ENCODE results near the gene ABCC4. TPM values are rescaled to one million over a fixed set of nuclear protein-coding genes. Genes with fewer than 3 reads are reported as not detected.

Gene ABCC4
- total and polyA plus RNA-seq, 10 donors = 1.4 to 21.0 (median 13.3) TPM

- TF ChIP-seq CTCF (IDR thresholded peaks at IDR 0.05 in 8 of 11, conservative IDR thresholded peaks at IDR 0.05 in 3 of 11) (no peak), POLR2AphosphoS5 (IDR thresholded peaks at IDR 0.05) (no peak), POLR2A (IDR thresholded peaks at IDR 0.05) (no peak)
- no peaks in the 10 kb centered on the region for H3K9me3 ChIP-seq
- H3K4me1 ChIP-seq = no peaks in the 10 kb centered on the region
- intact Hi-C loops (cut with DNase I; ENCODE audit: low total_unique reads) = no loop called here
- H3K27me3 ChIP-seq (replicated peaks in 1 of 7) = no peaks in the 10 kb centered on the region
- no peak overlapping the region for H3K4me3 ChIP-seq
- 92 to 97% (median 93%) methylated on average over 5 of the region's 5 CpGs for WGBS, 5 donors
- no peak overlapping the region for H3K27ac ChIP-seq
- no peaks in the 10 kb centered on the region for H3K36me3 ChIP-seq
- no peak for DNase-seq
Measured at GRCh38 chr13:95328386-95328785, 27.1 kb upstream of the ABCC4 start.

GRCh38 chr13:95327190-95327589 lies 25.9 kb upstream of the ABCC4 start:
- Histone ChIP-seq H3K9me3 (no peaks in the 10 kb centered on the region), H3K4me1 (no peaks in the 10 kb centered on the region), H3K27me3 (replicated peaks in 1 of 7) (no peaks in the 10 kb centered on the region), H3K4me3 (no peak overlapping the region), H3K27ac (no peak overlapping the region), H3K36me3 (no peaks in the 10 kb centered on the region)
- no peak for TF ChIP-seq POLR2A (IDR thresholded peaks at IDR 0.05)
- no peak for TF ChIP-seq CTCF (IDR thresholded peaks at IDR 0.05 in 8 of 11, conservative IDR thresholded peaks at IDR 0.05 in 3 of 11)
- TF ChIP-seq POLR2AphosphoS5 (IDR thresholded peaks at IDR 0.05) = no peak
- WGBS, 5 donors = 93 to 97% (median 95%) methylated on average over 10 of the region's 10 CpGs
- no peak for DNase-seq
- intact Hi-C loops (cut with DNase I; ENCODE audit: low total_unique reads) = no loop called here

- Histone ChIP-seq H3K9me3 (no peaks in the 10 kb centered on the region), H3K27ac (no peak overlapping the region), H3K36me3 (no peaks in the 10 kb centered on the region), H3K4me1 (no peaks in the 10 kb centered on the region), H3K4me3 (no peak overlapping the region), H3K27me3 (replicated peaks in 1 of 7) (no peaks in the 10 kb centered on the region)
- no peak for DNase-seq
- WGBS, 5 donors = 73 to 86% (median 81%) methylated on average over 5 of the region's 5 CpGs
- no peak for TF ChIP-seq POLR2AphosphoS5 (IDR thresholded peaks at IDR 0.05)
- intact Hi-C loops (cut with DNase I; ENCODE audit: low total_unique reads) = no loop called here
Measured at GRCh38 chr13:95326695-95327094, 25.4 kb upstream of the ABCC4 start.

GRCh38 chr13:95325485-95325884 lies 24.2 kb upstream of the ABCC4 start:
- WGBS, 5 donors = 50 to 78% (median 74%) methylated on average over 2 to 3 of the region's 3 CpGs
- no peaks in the 10 kb centered on the region for H3K36me3 ChIP-seq
- H3K27ac ChIP-seq = no peak overlapping the region
- H3K4me3 ChIP-seq = no peak overlapping the region
- H3K9me3 ChIP-seq = no peaks in the 10 kb centered on the region
- H3K27me3 ChIP-seq (replicated peaks in 1 of 7) = no peaks in the 10 kb centered on the region
- no peak for DNase-seq
- TF ChIP-seq POLR2AphosphoS5 (IDR thresholded peaks at IDR 0.05) = no peak
- no peak for TF ChIP-seq POLR2A (IDR thresholded peaks at IDR 0.05)
- no peak for TF ChIP-seq CTCF (IDR thresholded peaks at IDR 0.05 in 8 of 11, conservative IDR thresholded peaks at IDR 0.05 in 3 of 11)
- intact Hi-C loops (cut with DNase I; ENCODE audit: low total_unique reads) = no loop called here
- no peaks in the 10 kb centered on the region for H3K4me1 ChIP-seq

All from spleen (tissue), 11 donors.